Pancreas (tissue), 10 donors: Measurements from ENCODE around the gene PAWR. TPM values are rescaled to one million over a fixed set of nuclear protein-coding genes. Genes with fewer than 3 reads are reported as not detected.
"Not testable (repeated sequence)": the region's sequence is repeated elsewhere in the genome, so short reads cannot be mapped to it uniquely, and the experiment has no call there.

Source experiments
- ATAC-seq, 4 donors: fragments of 200-7000 bp; cut with Tn5 transposase; one replicate each; pipeline versions ENCODE4 v1.8.0 to v1.9.1; 2020; ENCODE audit warnings: mild to moderate bottlenecking in 4 of 4, moderate library complexity in 4 of 4
- DNase-seq, 6 donors: peaks; one replicate each; pipeline ENCODE4 v3.0.0-alpha.2; 2020
- FAIRE-seq: peaks from 2 replicates; lab custom pipeline; 2012; peaks lifted over from hg19 to GRCh38; lab: Jason Lieb, UNC
- H3K27ac ChIP-seq, 4 donors: fragments of 200-600 bp; sonication (generic); 1 replicate in 3 of 4; 2 replicates in 1 of 4; pipeline versions ENCODE4 v1.5.0 to v1.8.0; 2020
- H3K27me3 ChIP-seq, 4 donors: fragments of 200-600 bp; one replicate each; pipeline ENCODE4 v1.8.0; 2021
- H3K36me3 ChIP-seq, 3 donors: fragments of 200-600 bp; sonication (generic) in 1 of 3; one replicate each; pipeline versions ENCODE4 v1.5.0 to v1.8.0; 2020 to 2021
- H3K4me1 ChIP-seq, 3 donors: fragments of 200-600 bp; one replicate each; pipeline ENCODE4 v1.8.0; 2021
- H3K4me3 ChIP-seq, 4 donors: fragments of 200-600 bp; sonication (generic) in 2 of 4; one replicate each; pipeline versions ENCODE4 v1.5.0 to v1.8.0; 2020 to 2021
- H3K9me3 ChIP-seq, 4 donors: fragments of 200-600 bp; one replicate each; pipeline ENCODE4 v1.8.0; 2021
- CTCF ChIP-seq, 4 donors: fragments of 200-600 bp; sonication (generic) in 3 of 4; IDR thresholded peaks; one replicate each; pipeline versions ENCODE4 v1.5.0 to v1.8.0; 2021; ENCODE audit warnings: antibody characterized with exemption in 4 of 4
- WGBS, 2 donors: extraction: QIAGEN DNeasy Blood & Tissue Kit; methylation state at CpG; one replicate each; pipeline ENCODE4 v1.1.7; 2013; 5-methylcytosine and 5-hydroxymethylcytosine counted together
- intact Hi-C, 3 donors: fragments of 100-400 bp; cut with DNase I; formaldehyde crosslinking; loops; one replicate each; pipeline versions ENCODE4 v1.11.1 to v1.14.2; 2022
- polyA plus RNA-seq, 2 donors: library from polyadenylated mRNA; stranded (reverse); fragments of 200-250 nt; gene quantifications; one replicate each; pipeline ENCODE4 v1.2.3, GENCODE V29; 2013
- total RNA-seq, 6 donors: library from RNA; stranded (reverse); fragmentation: NEBNext Ultra II Directional in 4 of 6; extraction: Animal tissue kit (Norgen Biotek cat#: 25700) in 4 of 6; gene quantifications; one replicate each; pipeline versions ENCODE4 v1.2.1 to v1.2.4, GENCODE V29; 2021 to 2023
- donor health status: healthy with polysubstance abuse.
- donor health status: DM: no; HTN: no; CAD: no; lungs with moderate emphysema.
- donor health status: DM: no; HTN: no; CAD: no.
- donor health status: control.
- donor health status: control.
- donor health status: Bipolar disorder and iron deficiency.
- donor health status: DM: yes; HTN: yes; CAD: no.
- donor health status: DM: no; HTN: no; CAD: no.
- donor health status: DM: no; HTN: no; CAD: no.
- donor health status: DM: yes; HTN: yes; CAD: no.

PAWR gene
- total and polyA plus RNA-seq, 8 donors, result 18.8 to 64.4 (median 37.3) TPM

DNA sequence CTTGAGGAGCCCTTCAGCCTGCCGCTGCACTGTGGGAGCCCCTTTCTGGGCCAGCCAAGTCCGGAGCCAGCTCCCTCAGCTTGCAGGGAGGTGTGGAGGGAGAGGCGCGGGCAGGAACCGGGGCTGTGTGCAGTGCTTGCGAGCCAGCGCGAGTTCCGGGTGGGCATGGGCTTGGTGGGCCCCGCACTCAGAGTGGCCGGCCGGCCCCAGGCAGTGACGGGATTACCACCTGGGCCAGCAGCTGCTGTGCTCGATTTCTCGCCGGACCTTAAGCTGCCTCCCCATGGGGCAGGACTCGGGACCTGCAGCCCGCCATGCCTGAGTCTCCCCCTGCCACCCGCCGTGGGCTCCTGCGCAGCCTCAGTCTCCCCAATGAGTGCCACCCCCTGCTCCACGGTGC is 116.9 kb downstream of the PAWR start:
- WGBS, 2 donors, result 97 to 98% methylated on average over 21 to 22 of the region's 22 CpGs
- Histone ChIP-seq H3K4me3 (no peak overlapping the region), H3K4me1 (no peaks in the 10 kb centered on the region), H3K36me3 (no peaks in the 10 kb centered on the region), H3K9me3 (no peaks in the 10 kb centered on the region), H3K27me3 (no peaks in the 10 kb centered on the region), H3K27ac (no peak overlapping the region)
- no peak for TF ChIP-seq CTCF (IDR thresholded peaks at IDR 0.05)
- ATAC-seq, result no peak
- no peak for FAIRE-seq
- intact Hi-C loops, result no loop called here
- DNase-seq, result peak in 1 of 6 donors; percentile 54

GRCh38 chr12:79569679-79570078 is 121.1 kb downstream of the PAWR start:
- no peak for DNase-seq
- Histone ChIP-seq H3K27ac (no peak overlapping the region), H3K4me1 (peaks cover 4 to 13% (median 6%) of the 10 kb centered on the region in 3 donors), H3K36me3 (no peaks in the 10 kb centered on the region), H3K27me3 (no peaks in the 10 kb centered on the region), H3K4me3 (no peak overlapping the region), H3K9me3 (no peaks in the 10 kb centered on the region)
- intact Hi-C loops, result no loop called here
- no peak for TF ChIP-seq CTCF (IDR thresholded peaks at IDR 0.05)
- no peak for ATAC-seq
- 95 to 97% methylated on average over 3 of the region's 3 CpGs for WGBS, 2 donors
- no peak for FAIRE-seq

- intact Hi-C loops, result no loop called here
- WGBS, 2 donors, result 84 to 93% methylated on average over 1 of the region's 1 CpG
- Histone ChIP-seq H3K27ac (peak overlapping the region in 1 of 4 donors; percentile 48), H3K27me3 (no peaks in the 10 kb centered on the region), H3K4me3 (no peak overlapping the region), H3K4me1 (peaks cover 4 to 13% (median 6%) of the 10 kb centered on the region in 3 donors), H3K9me3 (no peaks in the 10 kb centered on the region), H3K36me3 (no peaks in the 10 kb centered on the region)
- TF ChIP-seq CTCF (IDR thresholded peaks at IDR 0.05), result no peak
- no peak for FAIRE-seq
- ATAC-seq, result no peak
- no peak for DNase-seq
These were observed 123.6 kb downstream of the PAWR start for GRCh38 chr12:79567175-79567563.

- intact Hi-C loops, result no loop called here
- Histone ChIP-seq H3K4me1 (peaks cover 4 to 13% (median 6%) of the 10 kb centered on the region in 3 donors), H3K27ac (peak overlapping the region in 2 of 4 donors; percentile 38 to 48), H3K4me3 (no peak overlapping the region), H3K9me3 (no peaks in the 10 kb centered on the region), H3K27me3 (no peaks in the 10 kb centered on the region), H3K36me3 (no peaks in the 10 kb centered on the region)
- no peak for TF ChIP-seq CTCF (IDR thresholded peaks at IDR 0.05)
- WGBS, 2 donors, result 62 to 64% methylated on average over 4 of the region's 4 CpGs
- FAIRE-seq (no peak), ATAC-seq (peak; percentile 56 to 78 (median 70)), DNase-seq (no peak)
These were observed 124.2 kb downstream of the PAWR start for GRCh38 chr12:79566452-79567174.

DNA sequence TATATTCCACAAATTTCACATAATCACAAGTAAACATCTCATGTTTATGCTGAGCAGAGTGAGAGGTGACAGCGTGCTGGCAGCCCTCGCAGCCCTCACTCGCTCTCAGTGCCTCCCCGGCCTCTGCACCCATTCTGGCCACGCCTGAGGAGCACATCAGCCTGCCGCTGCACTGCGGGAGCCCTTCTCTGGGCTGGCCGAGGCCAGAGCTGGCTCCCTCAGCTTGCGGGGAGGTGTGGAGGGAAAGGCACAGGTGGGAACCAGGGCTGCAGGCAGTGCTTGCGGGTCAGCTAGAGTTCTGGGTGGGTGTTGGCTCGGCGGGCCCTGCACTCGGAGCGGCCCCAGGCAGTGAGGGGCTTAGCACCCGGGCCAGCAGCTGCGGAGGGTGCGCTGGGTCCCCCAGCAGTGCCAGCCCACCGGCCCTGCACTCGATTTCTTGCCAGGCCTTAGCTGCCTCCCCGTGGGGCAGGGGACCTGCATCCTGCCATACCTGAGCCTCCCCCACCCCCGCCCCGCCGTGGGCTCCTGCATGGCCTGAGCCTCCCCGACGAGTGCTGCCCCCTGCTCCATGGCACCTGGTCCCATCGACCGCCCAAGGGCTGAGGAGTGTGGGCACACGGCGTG is 125.9 kb downstream of the PAWR start:
- H3K36me3 ChIP-seq, intact Hi-C loops, H3K9me3 ChIP-seq, H3K4me3 ChIP-seq, H3K27ac ChIP-seq, FAIRE-seq, H3K27me3 ChIP-seq, ATAC-seq: not testable (repeated sequence)
- peaks cover 5 to 21% (median 13%) of the 10 kb centered on the region in 3 donors for H3K4me1 ChIP-seq
- WGBS, 2 donors, result 98 to 100% methylated on average over 26 to 29 of the region's 29 CpGs
- peak in 1 of 6 donors; percentile 62 for DNase-seq
